HepG2 (cell line): Measurements from ENCODE around the gene FBXO24. TPM values are rescaled to one million over a fixed set of nuclear protein-coding genes. Genes with fewer than 3 reads are reported as not detected.
A peak's percentile ranks its signal among the peaks of the same experiment; 100 is the strongest.

Experiments
- ATAC-seq: fragments of 200-7000 bp; cut with Tn5 transposase; 3 replicates; pipeline ENCODE4 v1.9.1; 2020; ENCODE audit warnings: mild to moderate bottlenecking, moderate library complexity
- BruUV-seq: library from RNA; stranded (reverse); fragments of 400-500 nt; replicated peaks from 2 replicates; lab custom pipeline; 2021; lab: Mats Ljungman, UMichigan
- CTCF ChIA-PET: fragments of 300-600 bp; formaldehyde crosslinking; extraction: SDS; loops from one replicate; lab custom pipeline; 2021; ENCODE audit warnings: low total read pairs, inconsistent platforms, low intra/inter-chr PET ratio; lab: Yijun Ruan, JAX
- POLR2A ChIA-PET: fragments of 350-600 bp; sonication (Branson Sonifier 250); formaldehyde crosslinking; loops from one replicate; lab custom pipeline; 2020; ENCODE audit warnings: antibody characterized with exemption, inconsistent platforms; lab: Yijun Ruan, JAX
- DNase-seq: peaks from one replicate; pipeline ENCODE4 v3.0.0-alpha.2; 2015; ENCODE audit warnings: low spot score
- FAIRE-seq: peaks from 3 replicates; lab custom pipeline; 2011; peaks lifted over from hg19 to GRCh38; lab: Jason Lieb, UNC
- H2AFZ ChIP-seq: one replicate; pipeline ENCODE4 v1.6.1; 2011; ENCODE audit warnings: low read length, inconsistent platforms
- H3K27ac ChIP-seq: fragments of 300-600 bp; 3 replicates; pipeline ENCODE4 v1.8.0; 2011; ENCODE audit warnings: mixed run types, mild to moderate bottlenecking, mixed read lengths, low read length, inconsistent platforms; ENCODE audit not compliant: insufficient read depth; ENCODE audit errors: extremely low read length
- H3K27me3 ChIP-seq, 2 experiments: fragments of 200-600 bp in 1 of 2; 2 replicates in 1 of 2; 3 replicates in 1 of 2; pipeline versions ENCODE4 v1.6.0 to v1.8.0; 2011; ENCODE audit warnings: low read length in 2 of 2, mild to moderate bottlenecking in 2 of 2, moderate library complexity in 2 of 2, inconsistent platforms in 1 of 2; ENCODE audit not compliant: insufficient read depth in 2 of 2, control insufficient read depth in 1 of 2
- H3K36me3 ChIP-seq, 2 experiments: fragments of 200-600 bp in 1 of 2; replicated peaks in 1 of 2; 2 replicates in 1 of 2; 3 replicates in 1 of 2; pipeline versions ENCODE4 v1.5.1 to v1.8.0; 2011; ENCODE audit warnings: low read length in 2 of 2, inconsistent platforms in 1 of 2; ENCODE audit not compliant: insufficient read depth in 2 of 2, control insufficient read depth in 1 of 2
- H3K4me1 ChIP-seq: 2 replicates; pipeline ENCODE4 v1.5.1; 2012; ENCODE audit warnings: low read length, inconsistent platforms; ENCODE audit not compliant: insufficient read depth
- H3K4me2 ChIP-seq: 2 replicates; pipeline ENCODE4 v1.6.0; 2011; ENCODE audit warnings: low read depth, low read length, inconsistent platforms
- H3K4me3 ChIP-seq, 3 experiments: fragments of 200-600 bp in 1 of 3; sonication (generic), shearing (Covaris generic) in 1 of 3; replicated peaks in 1 of 3; 2 replicates each; pipeline ENCODE4 v1.5.1; 2011 to 2016; ENCODE audit warnings: low read length in 3 of 3, inconsistent platforms in 2 of 3, low read depth in 2 of 3, mild to moderate bottlenecking in 2 of 3, control low read depth in 1 of 3, mixed read lengths in 1 of 3; ENCODE audit not compliant: insufficient read depth in 1 of 3
- H3K79me2 ChIP-seq: one replicate; pipeline ENCODE4 v1.6.1; 2011; ENCODE audit warnings: low read length, inconsistent platforms; ENCODE audit not compliant: insufficient read depth
- H3K9ac ChIP-seq: 2 replicates; pipeline ENCODE4 v1.6.0; 2011; ENCODE audit warnings: mild to moderate bottlenecking, low read depth, low read length, inconsistent platforms; ENCODE audit not compliant: insufficient read depth
- H3K9me3 ChIP-seq: 2 replicates; pipeline ENCODE4 v1.5.1; 2012; ENCODE audit warnings: mild to moderate bottlenecking, low read length
- H4K20me1 ChIP-seq: 2 replicates; pipeline ENCODE4 v1.6.0; 2011; ENCODE audit warnings: inconsistent platforms, mild to moderate bottlenecking, low read length, moderate library complexity; ENCODE audit not compliant: insufficient read depth
- FOXJ3 ChIP-seq: sonication (generic); formaldehyde crosslinking; IDR thresholded peaks from 2 replicates; pipeline ENCODE4 v1.4.0; 2020; ENCODE audit warnings: missing genetic modification reagents, mild to moderate bottlenecking, borderline replicate concordance
- MED13 ChIP-seq: sonication (generic); formaldehyde crosslinking; IDR thresholded peaks from 2 replicates; pipeline ENCODE4 v1.5.0; 2020; ENCODE audit warnings: missing genetic modification reagents
- POLR2A ChIP-seq, 2 experiments: IDR thresholded peaks; 2 replicates each; pipeline ENCODE4 v1.6.1; 2011; ENCODE audit warnings: low read depth in 2 of 2, low read length in 2 of 2, mild to moderate bottlenecking in 1 of 2, moderate library complexity in 1 of 2; ENCODE audit not compliant: insufficient read depth in 1 of 2
- POLR2AphosphoS5 ChIP-seq: IDR thresholded peaks from 2 replicates; pipeline ENCODE4 v1.6.1; 2012; ENCODE audit warnings: low read depth, low read length
- ZNF160 ChIP-seq: sonication (generic); formaldehyde crosslinking; IDR thresholded peaks from 2 replicates; pipeline ENCODE4 v1.8.0; 2022; ENCODE audit warnings: mild to moderate bottlenecking, inconsistent platforms, missing genetic modification reagents
- ZNF260 ChIP-seq: sonication (generic); formaldehyde crosslinking; IDR thresholded peaks from 2 replicates; pipeline ENCODE4 v1.4.0; 2020; ENCODE audit warnings: missing genetic modification reagents, low read depth, mild to moderate bottlenecking, borderline replicate concordance
- ZNF431 ChIP-seq: sonication (generic); formaldehyde crosslinking; IDR thresholded peaks from 2 replicates; pipeline ENCODE4 v1.9.0; 2022; ENCODE audit warnings: missing genetic modification reagents, low read depth, mild to moderate bottlenecking, borderline replicate concordance
- ZNF768 ChIP-seq: sonication (generic); formaldehyde crosslinking; IDR thresholded peaks from 2 replicates; pipeline ENCODE4 v1.4.0; 2020; ENCODE audit warnings: missing genetic modification reagents
- WGBS: methylation state at CpG from one replicate; pipeline ENCODE4 v1.1.6; 2017; ENCODE audit warnings: low lambda C conversion rate; 5-methylcytosine and 5-hydroxymethylcytosine counted together
- in situ Hi-C: cut with HindIII; loops from 2 replicates; pipeline ENCODE4 v1.10.0; 2017; ENCODE audit warnings: low pct_unique_long_range_greater_than_20kb; ENCODE audit not compliant: extremely low pct_ligation_motif_present
- intact Hi-C: fragments of 100-400 bp; cut with micrococcal nuclease; formaldehyde crosslinking; loops from one replicate; pipeline ENCODE4 v1.10.0; 2022; ENCODE audit not compliant: unreplicated experiment
- polyA plus RNA-seq, 8 experiments: library from polyadenylated mRNA; depleted of rRNA in 3 of 8; stranded (reverse) in 7 of 8; unstranded in 1 of 8; fragments of >200 nt; fragmentation: Illumina TruSeq in 4 of 8; extraction: Trizol in 4 of 8; gene quantifications; 2 replicates each; pipeline versions ENCODE4 v1.2.1 to v1.2.3, GENCODE V29; 2011 to 2016; ENCODE audit warnings: low read depth in 4 of 8, missing spikeins in 1 of 8, mixed read lengths in 1 of 8; ENCODE audit not compliant: insufficient read depth in 1 of 8
- total RNA-seq, 5 experiments: library from RNA; depleted of rRNA; stranded (reverse); fragments of >200 nt; fragmentation: Illumina TruSeq; extraction: Trizol; gene quantifications; 2 replicates each; pipeline ENCODE4 v1.2.3, GENCODE V29; 2016; ENCODE audit warnings: low read depth in 1 of 5
- TF ChIP-seq, protein P1 (sequence below): sonication (generic); formaldehyde crosslinking; conservative IDR thresholded peaks from 2 replicates; pipeline ENCODE4 v1.8.0; 2022; ENCODE audit warnings: low read depth, missing genetic modification reagents
- TF ChIP-seq, protein P2 (sequence below): sonication (generic); formaldehyde crosslinking; IDR thresholded peaks from 2 replicates; pipeline ENCODE4 v1.4.0; 2020; ENCODE audit warnings: missing genetic modification reagents, borderline replicate concordance
- TF ChIP-seq, protein P3 (sequence below): IDR thresholded peaks from 2 replicates; pipeline ENCODE4 v1.6.1; 2016; ENCODE audit warnings: missing compliant biosample characterization, missing genetic modification reagents, borderline replicate concordance

Gene FBXO24
- total and polyA plus RNA-seq, 2 of the 13 experiments (the other 11 are each of a cell fraction or from before 2014, with no cell fraction given), result 0.20 to 0.55 TPM

DNA sequence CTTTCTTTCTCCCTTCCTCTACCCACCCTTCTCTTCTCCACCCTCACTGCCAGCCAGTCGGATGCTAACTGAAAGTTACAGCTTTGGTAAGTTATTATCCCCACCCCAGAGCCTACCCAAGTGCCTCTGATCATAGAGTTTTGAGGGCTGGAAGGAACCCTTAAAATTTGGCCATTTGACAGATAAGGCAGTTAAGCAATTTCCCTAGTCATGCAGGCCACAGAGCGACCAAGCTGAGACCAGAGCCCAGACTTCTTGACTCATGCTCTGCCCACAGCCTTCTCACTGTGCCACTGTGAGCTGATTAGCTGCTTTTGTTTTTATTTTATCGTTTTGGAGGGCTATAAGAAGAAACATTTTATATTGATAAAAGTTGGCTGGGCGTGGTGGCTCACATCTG is 29.6 kb upstream of the FBXO24 start:
- H3K4me2 ChIP-seq, result no peak overlapping the region
- no peak overlapping the region for H3K4me3 ChIP-seq
- intact Hi-C loops (no loop called here), in situ Hi-C loops (no loop called here)
- 90% methylated on average over 4 of the region's 4 CpGs for WGBS
- CTCF ChIA-PET, result interaction anchor here (0.7 kb wide), 1 partner anchor 74 kb away, joined by 3 read pairs; no protein-coding TSS in a partner anchor
- no peak overlapping the region for H2AFZ ChIP-seq
- peaks cover 31 to 81% of the 10 kb centered on the region in 2 experiments for H3K36me3 ChIP-seq
- FAIRE-seq (no peak), ATAC-seq (no peak), DNase-seq (no peak)
- H4K20me1 ChIP-seq, result peaks cover 7% of the 10 kb centered on the region; the same call in 1 of the 2 replicates
- no peak for TF ChIP-seq MED13 (CRISPR knock-in tag)
- peak in 1 of 2 experiments; percentile 8; a peak in 1 of 4 replicates for TF ChIP-seq POLR2A (IDR thresholded peaks at IDR 0.05; ENCODE audit: insufficient read depth in 1 of 2, low read depth in 2 of 2, low read length in 2 of 2)
- TF ChIP-seq POLR2AphosphoS5, result peak; percentile 43; the same call in 1 of the 2 replicates
- BruUV-seq, result no TSS peak
- no peaks in the 10 kb centered on the region for H3K9me3 ChIP-seq
- no peak overlapping the region for H3K9ac ChIP-seq
- POLR2A ChIA-PET, result interaction anchor here (1.5 to 1.7 kb wide), 2 partner anchors 11 to 17 kb away, joined by 4 read pairs; no protein-coding TSS in a partner anchor
- no peaks in the 10 kb centered on the region for H3K27me3 ChIP-seq
- H3K4me1 ChIP-seq, result peaks cover 81% of the 10 kb centered on the region
- H3K27ac ChIP-seq, result no peak overlapping the region
- H3K79me2 ChIP-seq, result peaks cover 6% of the 10 kb centered on the region

DNA sequence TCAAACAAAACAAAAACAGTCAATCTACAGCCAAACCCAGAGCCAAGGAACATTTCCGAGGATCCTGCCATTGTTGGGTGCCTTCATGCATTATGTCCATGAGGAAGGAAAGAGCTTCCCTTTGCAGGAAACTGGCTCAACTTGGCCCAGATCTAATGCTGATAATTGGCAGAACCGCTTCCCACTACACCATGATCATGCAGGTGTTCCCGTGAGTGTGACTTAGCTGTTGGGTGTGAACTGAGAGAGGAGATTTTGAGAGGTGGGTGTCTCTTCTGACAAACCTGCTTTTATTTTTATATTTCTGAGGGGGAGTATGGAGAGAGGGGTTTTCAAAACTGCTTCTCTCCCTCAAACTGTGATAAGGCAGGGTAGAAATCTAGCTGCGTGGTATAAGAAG is 27.0 kb upstream of the FBXO24 start:
- intact Hi-C loops (loop anchor here (2.0 kb wide), 2 partner anchors 18 to 66 kb away; no protein-coding TSS in a partner anchor), in situ Hi-C loops (no loop called here)
- Histone ChIP-seq H3K4me1 (peaks cover 85% of the 10 kb centered on the region), H4K20me1 (peaks cover 12% of the 10 kb centered on the region; the same call in 1 of the 2 replicates), H3K4me3 (no peak overlapping the region), H3K4me2 (no peak overlapping the region), H3K9me3 (no peaks in the 10 kb centered on the region), H3K27me3 (no peaks in the 10 kb centered on the region), H3K9ac (no peak overlapping the region), H3K36me3 (peaks cover 34 to 82% of the 10 kb centered on the region in 2 experiments), H3K79me2 (peaks cover 4% of the 10 kb centered on the region), H3K27ac (peak overlapping the region; percentile 38), H2AFZ (no peak overlapping the region)
- no TSS peak for BruUV-seq
- WGBS, result 97% methylated on average over 4 of the region's 4 CpGs
- ATAC-seq (no peak), DNase-seq (no peak), FAIRE-seq (no peak)
- ChIA-PET POLR2A (interaction anchor here (0.8 to 2.8 kb wide), 13 partner anchors 10 to 130 kb away, joined by 3 to 10 read pairs (median 4); partner anchors contain the start of genes AGFG2, FBXO24, GNB2 and LRCH4), CTCF (interaction anchor here (0.6 to 2.1 kb wide), 7 partner anchors 10 to 94 kb away, joined by 3 to 16 read pairs (median 4); partner anchors contain the start of gene NYAP1)
- TF ChIP-seq ZNF160 (CRISPR knock-in tag), result no peak
- no peak for TF ChIP-seq ZNF431 (CRISPR knock-in tag)
- TF ChIP-seq, protein P1, sequence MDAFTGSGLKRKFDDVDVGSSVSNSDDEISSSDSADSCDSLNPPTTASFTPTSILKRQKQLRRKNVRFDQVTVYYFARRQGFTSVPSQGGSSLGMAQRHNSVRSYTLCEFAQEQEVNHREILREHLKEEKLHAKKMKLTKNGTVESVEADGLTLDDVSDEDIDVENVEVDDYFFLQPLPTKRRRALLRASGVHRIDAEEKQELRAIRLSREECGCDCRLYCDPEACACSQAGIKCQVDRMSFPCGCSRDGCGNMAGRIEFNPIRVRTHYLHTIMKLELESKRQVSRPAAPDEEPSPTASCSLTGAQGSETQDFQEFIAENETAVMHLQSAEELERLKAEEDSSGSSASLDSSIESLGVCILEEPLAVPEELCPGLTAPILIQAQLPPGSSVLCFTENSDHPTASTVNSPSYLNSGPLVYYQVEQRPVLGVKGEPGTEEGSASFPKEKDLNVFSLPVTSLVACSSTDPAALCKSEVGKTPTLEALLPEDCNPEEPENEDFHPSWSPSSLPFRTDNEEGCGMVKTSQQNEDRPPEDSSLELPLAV (CRISPR knock-in tag), result no peak
- TF ChIP-seq, protein P2, sequence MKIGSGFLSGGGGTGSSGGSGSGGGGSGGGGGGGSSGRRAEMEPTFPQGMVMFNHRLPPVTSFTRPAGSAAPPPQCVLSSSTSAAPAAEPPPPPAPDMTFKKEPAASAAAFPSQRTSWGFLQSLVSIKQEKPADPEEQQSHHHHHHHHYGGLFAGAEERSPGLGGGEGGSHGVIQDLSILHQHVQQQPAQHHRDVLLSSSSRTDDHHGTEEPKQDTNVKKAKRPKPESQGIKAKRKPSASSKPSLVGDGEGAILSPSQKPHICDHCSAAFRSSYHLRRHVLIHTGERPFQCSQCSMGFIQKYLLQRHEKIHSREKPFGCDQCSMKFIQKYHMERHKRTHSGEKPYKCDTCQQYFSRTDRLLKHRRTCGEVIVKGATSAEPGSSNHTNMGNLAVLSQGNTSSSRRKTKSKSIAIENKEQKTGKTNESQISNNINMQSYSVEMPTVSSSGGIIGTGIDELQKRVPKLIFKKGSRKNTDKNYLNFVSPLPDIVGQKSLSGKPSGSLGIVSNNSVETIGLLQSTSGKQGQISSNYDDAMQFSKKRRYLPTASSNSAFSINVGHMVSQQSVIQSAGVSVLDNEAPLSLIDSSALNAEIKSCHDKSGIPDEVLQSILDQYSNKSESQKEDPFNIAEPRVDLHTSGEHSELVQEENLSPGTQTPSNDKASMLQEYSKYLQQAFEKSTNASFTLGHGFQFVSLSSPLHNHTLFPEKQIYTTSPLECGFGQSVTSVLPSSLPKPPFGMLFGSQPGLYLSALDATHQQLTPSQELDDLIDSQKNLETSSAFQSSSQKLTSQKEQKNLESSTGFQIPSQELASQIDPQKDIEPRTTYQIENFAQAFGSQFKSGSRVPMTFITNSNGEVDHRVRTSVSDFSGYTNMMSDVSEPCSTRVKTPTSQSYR (CRISPR knock-in tag), result no peak
- TF ChIP-seq, protein P3, sequence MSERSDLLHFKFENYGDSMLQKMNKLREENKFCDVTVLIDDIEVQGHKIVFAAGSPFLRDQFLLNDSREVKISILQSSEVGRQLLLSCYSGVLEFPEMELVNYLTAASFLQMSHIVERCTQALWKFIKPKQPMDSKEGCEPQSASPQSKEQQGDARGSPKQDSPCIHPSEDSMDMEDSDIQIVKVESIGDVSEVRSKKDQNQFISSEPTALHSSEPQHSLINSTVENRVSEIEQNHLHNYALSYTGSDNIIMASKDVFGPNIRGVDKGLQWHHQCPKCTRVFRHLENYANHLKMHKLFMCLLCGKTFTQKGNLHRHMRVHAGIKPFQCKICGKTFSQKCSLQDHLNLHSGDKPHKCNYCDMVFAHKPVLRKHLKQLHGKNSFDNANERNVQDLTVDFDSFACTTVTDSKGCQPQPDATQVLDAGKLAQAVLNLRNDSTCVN (CRISPR knock-in tag), result no peak
- no peak for TF ChIP-seq ZNF768 (CRISPR knock-in tag)
- TF ChIP-seq FOXJ3 (CRISPR knock-in tag), result no peak
- TF ChIP-seq ZNF260 (CRISPR knock-in tag), result no peak
